GM13976 (cell line): ENCODE measurements around the gene TMEM72.

Experiments
- DNase-seq: peaks from one replicate; pipeline ENCODE4 v3.0.0; 2012; ENCODE audit warnings: low spot score
- CTCF ChIP-seq: IDR thresholded peaks from 2 replicates; pipeline ENCODE4 v1.5.1; 2012; ENCODE audit warnings: borderline replicate concordance, mild to moderate bottlenecking; ENCODE audit not compliant: insufficient read depth; ENCODE audit errors: extremely low read depth, missing control alignments, control extremely low read depth
- in situ Hi-C: fragments of 300-500 bp; cut with MboI; formaldehyde crosslinking; loops from one replicate; pipeline ENCODE4 v1.12.0; 2022; ENCODE audit warnings: low sequenced_read_pairs, mixed read lengths, inconsistent platforms; ENCODE audit not compliant: unreplicated experiment

Gene TMEM72

GRCh38 chr10:44965104-44965503 lies 54.0 kb downstream of the TMEM72 start:
- in situ Hi-C loops, result no loop called here
- DNase-seq, result no peak
- TF ChIP-seq CTCF, result no peak

GRCh38 chr10:44965651-44966097 lies 54.5 kb downstream of the TMEM72 start:
- in situ Hi-C loops, result no loop called here
- TF ChIP-seq CTCF, result no peak
- DNase-seq, result no peak

- DNase-seq, result no peak
- in situ Hi-C loops, result no loop called here
- TF ChIP-seq CTCF, result no peak
Measured at GRCh38 chr10:44966129-44966815, 55.1 kb downstream of the TMEM72 start.

GRCh38 chr10:44966816-44967509 lies 55.8 kb downstream of the TMEM72 start:
- TF ChIP-seq CTCF, result no peak
- in situ Hi-C loops, result no loop called here
- no peak for DNase-seq

GRCh38 chr10:44967616-44968015 lies 56.5 kb downstream of the TMEM72 start:
- no peak for DNase-seq
- no peak for TF ChIP-seq CTCF
- in situ Hi-C loops, result no loop called here

GRCh38 chr10:44968091-44968490 lies 57.0 kb downstream of the TMEM72 start:
- in situ Hi-C loops, result no loop called here
- DNase-seq, result no peak
- no peak for TF ChIP-seq CTCF
